ENCODE measurements around the gene S100A9.
"Not testable (repeated sequence)": the region's sequence is repeated elsewhere in the genome, so short reads cannot be mapped to it uniquely, and the experiment has no call there.

The S100A9 gene

DNA sequence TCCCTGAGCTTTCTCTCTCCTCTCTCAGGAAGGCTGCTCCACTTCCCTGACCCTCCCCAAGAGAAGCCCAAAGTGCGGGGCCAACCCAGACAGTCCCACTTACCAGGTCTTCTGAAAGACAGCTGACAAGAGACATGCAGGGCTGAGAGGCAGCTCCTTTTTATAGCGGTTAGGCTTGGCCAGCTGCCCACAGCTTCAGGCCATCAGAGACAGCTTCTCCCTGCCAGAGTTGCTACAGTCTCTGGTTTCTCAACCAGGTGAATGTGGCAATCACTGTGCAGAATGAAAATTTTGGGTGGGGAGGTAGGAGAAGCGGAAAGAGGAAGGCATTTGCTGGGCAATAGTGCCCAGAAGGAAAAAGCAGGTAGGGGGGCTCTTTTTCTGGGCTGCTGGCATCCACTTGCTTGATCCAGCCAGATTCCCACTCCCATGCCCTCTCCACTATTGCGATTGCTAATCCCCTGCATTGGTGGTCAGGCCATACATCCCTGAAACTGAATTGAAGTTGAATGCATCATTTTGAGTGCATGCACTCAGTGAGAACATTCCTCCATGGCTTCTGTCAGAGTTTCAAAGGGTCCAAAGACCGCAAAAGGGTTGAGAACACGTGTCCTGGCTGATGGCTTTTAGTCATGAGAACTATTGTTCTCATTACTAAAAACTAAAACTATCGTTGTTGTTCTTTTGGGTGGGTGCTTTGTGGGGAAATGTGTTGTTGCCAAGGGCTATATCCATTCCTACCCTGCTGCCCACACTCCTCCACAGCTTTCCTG is 33.5 kb downstream of the S100A9 start, which contains the start of gene S100A8:
S100A8 (minus strand) TSS at position 136 of the 773 bp plus-strand sequence. CDS start 538 bp downstream, outside the sequence.
- DNase-seq = no peak

DNA sequence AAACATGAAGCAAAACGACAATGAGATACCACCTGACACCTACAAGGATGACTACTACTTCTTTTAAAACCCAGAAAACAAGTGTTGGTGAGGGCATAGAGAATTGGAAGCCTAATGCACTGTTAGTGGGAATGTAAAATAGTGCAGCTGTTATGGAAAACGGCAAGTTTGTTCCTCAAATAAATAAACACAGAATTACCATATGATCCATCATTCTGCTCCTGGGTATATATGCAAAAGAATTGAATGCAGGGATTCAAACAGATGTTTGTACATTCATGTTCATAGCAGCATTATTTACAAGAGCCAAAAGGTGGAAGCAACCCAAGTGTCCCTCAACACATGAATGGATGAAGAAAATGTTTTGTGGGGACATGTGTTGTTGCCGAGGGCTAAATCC is 34.6 kb downstream of the S100A9 start:
- DNase-seq = no peak

DNA sequence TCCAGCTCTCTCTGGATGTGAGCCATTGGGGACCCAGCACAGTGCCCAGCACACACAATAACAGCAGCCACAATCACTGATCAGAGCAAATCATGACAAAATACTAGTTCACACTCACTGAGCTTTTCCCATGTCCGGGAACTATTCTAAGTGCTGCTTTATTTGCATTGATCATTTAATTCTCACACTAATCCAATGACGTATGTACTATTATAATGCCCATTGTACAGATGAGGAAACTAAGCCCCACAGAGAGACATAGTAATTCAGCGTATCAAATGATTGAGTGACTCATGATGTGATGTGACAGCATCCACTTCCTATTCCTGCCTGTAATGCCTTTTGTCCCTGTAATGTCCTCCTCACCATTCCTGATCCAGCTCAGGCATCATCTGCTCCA is 35.2 kb downstream of the S100A9 start:
- DNase-seq = no peak

DNA sequence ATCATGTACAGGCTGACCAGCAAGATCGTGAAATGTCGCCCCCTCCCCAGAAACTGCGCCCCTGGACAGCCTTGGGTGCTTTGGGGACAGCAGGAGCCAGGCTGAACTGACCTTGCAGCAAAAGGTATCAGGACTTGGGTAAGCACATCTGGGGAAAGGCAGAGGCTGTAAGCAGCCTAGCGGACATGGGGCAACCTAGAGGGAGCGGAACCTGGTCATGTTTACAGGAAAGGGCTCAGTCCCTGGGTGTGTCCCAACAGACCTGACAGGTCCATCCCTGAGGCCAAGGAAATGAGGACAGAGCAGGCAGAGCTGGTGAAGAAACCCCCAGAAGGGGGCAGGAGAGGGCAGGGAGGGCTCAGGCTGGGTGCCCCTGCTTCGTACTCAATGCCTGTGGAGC is 36.3 kb downstream of the S100A9 start:
- no peak for DNase-seq

DNA sequence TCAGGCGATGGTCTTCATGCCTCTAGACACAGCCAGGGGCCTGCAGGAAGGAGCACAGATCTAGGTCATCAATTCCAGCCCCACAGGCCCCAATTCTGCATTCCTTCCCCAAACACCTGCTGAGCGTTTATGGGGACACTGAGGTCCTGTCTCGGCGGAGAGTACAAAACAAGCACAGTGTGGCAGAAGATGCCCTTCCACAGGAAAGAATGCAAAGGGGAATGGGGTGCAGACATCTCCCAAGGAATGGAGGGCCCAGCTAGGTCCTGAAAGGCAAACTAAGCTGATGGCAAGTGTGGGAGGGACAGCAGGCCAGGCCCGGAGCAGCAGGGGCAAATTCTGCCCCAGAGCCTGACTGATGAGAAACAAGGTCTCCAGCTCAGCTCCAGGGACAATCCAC is 36.7 kb downstream of the S100A9 start:
- no peak for DNase-seq

DNA sequence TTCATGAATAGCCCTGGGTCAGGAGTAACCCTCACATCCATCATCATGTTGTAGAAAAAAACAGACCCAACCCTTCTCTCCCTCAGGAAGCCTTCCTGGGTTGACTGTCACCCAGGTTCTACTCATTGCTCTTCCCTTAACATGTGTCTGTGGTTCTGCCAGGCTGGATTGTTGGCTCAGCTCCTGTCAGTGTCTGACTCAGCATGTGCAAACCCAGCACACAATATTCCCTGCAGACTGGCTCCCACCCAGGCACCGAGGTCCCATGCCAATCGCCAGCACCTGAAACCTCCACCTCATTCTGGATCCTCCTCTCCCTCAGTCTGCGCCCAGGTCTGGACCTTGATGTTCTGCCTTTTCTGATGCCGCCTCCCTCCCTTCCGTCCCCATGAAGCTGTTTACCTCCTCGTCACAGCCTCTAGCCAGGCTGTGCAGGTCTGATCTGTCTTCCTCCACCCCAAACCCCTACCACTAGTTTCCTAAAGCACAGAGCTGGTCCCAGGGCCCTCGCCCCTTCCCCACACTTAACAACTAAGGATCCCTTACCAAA is 37.6 kb downstream of the S100A9 start:
- DNase-seq = no peak

DNA sequence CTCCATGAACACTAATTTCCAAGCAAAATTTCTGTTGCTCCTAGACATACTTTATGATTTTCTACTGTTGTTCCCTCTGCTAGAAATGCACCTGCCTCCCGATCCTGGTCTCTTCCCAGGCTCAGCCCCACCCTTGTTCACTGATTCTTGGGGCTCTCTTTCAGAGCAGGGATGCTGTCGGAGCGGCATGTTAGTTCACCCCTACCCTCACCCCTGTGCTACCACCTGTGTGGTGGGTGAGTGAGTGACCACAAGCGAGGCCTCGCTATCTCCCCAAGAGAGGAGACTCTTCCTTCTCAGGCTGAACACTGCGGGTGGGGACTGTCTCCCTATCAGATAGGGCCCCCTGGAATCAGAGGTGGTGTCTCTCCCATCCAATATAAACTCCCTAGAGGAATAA is 38.1 kb downstream of the S100A9 start:
- no peak for DNase-seq

DNA sequence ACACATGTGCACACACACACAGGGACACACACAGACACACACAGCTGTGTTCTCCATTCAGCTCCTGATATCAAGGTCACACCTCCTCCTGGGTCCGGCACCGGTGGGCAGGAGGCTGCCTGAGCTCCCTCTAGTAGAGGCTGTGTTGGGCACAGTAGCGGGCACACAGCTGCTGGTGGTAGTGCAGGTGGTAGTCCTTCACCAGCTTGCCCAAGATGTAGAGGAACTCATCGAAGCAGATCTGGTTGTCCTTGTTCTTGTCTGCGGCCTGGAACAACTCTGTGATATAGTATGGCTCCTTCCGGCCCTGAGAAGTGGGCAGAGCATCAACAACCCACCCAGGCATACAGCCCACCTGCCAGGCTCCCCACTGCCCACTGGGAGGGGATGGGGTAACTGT is 38.8 kb downstream of the S100A9 start:
- no peak for DNase-seq

DNA sequence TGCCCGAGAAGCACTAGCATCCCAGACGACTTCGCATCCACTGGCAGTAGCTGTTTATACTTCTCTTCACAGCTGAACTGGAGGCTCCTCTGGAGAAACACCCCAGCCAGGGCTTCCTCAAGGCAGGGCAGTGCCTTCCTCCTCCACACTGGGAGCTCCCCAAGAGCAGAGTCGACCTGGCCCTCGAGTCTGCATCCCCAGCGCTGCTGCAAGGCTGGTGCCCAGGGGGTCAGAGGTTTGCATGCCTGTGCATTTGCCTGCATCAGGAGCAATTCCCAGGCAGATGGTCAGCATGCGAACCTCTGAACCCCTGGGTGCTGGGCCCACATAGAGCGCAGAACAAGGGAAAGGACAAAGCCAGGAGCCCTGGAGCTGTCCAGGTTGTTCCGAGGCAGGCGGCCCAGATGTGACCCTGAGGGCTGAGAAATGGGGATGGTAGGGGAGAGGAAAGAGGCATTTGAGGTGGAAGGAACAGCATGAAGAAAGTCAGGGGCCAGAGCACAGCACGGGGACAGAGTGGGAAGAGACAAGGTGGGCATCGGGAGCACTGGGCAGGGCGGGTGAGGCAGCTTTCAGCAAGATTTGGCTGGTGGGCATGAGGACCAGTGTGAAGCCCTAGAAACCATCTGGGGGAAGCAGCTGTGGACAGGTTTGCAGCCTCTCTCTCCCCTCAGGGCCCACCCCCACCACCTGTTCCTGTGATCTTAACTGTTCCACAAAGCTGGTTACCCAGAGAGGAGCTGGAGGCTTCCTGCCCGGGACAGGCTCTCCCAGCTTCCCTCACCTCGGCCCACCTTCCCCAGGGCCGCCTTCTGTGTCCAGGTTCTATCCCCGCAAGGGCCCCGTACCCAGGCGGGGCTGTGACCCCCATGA is 39.6 kb downstream of the S100A9 start:
- DNase-seq = no peak

DNA sequence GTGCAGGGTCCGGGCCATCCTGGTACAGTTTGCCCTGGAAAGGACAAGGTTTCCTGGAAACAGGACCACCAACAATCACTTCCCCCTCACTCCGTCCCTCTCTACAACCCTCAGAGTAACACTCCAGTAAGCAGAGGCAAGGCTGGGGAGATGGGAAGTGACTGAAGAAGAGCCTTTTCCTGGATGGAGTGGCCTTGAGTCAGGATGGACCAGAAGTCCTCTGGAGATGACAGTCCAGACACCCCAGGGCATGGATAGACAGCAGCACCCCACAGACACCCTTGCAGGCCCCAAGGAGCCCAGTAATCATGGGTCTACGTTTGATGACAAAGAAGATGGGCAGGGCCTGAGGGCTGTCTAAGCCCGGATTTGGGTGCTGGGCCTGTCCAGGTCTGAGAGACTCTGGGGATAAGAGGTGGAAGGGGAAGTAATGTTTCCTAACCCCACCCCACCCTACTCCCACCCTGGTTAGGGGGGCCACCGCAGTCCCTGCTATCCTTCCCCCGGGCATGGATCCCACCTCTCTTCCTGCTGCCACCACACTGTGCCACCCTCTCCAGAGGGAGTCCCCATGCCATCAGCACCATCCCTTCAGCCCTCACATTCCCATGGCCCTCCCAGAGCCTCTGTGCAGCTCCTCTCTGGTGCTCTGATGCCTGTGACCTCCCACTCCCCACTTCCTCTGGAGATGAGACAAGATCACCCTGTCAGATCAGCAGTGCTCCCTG is 40.4 kb downstream of the S100A9 start:
- no peak for DNase-seq

DNA sequence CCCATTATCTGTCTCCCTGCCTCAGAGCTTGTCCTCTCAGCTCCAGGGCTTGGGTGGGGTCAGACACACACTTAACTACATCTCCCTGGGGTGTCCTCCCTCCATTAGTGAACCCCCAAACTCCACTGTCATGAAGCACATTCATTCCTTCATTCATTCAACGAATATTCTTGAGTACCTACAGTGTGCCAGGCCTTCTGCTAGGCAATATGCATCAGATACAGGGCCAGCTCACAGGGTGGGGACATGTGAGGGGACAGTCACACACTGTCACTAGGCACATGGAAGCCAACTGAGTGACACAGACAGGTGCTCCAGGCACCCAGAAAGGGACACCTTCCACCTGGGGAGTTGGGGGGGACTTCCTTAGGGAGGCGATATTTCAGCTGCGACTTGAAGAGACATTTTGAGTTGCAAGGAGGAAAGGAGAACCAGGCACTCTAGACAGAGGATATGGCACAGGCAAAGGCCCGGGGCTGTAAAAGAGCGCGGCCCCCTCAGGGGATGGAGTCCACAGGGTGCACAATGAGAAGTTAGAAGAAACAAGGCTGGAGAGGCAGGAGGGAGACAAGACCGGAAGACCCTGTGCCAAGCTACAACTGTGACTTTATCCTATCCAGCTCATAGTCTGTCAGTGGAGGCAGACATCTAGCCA is 41.9 kb downstream of the S100A9 start:
- no peak for DNase-seq

DNA sequence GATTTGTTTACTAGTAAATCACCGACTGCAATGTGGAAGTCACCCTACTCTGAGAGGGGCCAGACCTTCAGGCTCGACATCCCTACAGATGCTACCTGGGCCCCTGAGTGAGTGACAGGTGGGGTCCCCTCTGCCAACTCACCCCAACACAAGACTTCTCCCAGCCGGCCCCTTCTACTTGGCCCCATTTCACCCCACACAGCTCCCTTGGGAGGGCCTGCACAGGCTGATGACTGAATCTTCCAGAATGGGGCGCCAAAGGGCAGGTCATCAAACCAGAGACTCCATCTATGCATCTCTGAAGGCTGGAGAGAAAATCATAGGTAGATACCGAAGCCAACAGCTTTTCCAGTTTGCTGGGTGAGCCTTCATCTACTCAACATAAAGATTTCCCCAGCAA is 42.6 kb downstream of the S100A9 start:
- no peak for DNase-seq

DNA sequence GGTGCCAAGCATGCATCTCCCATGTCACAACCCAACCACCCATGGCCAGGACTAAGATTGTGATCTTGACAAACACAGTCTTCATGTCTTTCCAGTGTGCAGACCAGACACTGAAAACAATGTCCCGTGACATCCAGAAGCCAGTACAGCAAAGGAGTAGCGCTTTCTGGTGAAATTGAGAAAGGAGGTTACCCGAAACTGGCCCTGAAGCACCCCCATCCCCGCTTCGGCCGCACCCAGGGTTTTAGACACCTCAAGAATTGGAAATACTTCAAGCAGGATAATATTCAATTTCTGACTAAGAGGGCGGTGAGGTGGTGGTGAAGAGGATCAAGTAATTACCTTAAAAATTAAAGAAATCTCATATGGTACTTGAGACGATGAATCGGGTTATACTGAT is 43.8 kb downstream of the S100A9 start:
- DNase-seq = no peak

DNA sequence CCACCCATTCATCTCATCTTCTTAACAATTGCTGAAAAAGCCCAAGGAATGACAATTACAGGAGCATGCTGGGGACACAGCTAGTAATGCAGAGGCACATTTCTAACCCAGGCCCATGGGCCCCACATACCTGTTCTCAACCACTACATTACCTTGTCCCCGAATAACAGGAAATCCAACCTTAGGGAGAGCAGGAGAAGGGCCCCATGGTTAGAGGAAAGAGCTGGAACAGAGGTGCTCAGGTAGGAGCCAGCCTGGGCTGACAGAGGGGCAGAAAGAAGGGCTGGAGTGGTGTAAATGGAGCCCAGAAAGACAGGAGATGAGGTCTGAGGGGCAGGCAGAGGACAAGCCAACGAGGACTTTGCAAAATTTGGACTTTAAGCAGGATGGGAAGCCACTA is 44.6 kb downstream of the S100A9 start:
- DNase-seq = no peak

DNA sequence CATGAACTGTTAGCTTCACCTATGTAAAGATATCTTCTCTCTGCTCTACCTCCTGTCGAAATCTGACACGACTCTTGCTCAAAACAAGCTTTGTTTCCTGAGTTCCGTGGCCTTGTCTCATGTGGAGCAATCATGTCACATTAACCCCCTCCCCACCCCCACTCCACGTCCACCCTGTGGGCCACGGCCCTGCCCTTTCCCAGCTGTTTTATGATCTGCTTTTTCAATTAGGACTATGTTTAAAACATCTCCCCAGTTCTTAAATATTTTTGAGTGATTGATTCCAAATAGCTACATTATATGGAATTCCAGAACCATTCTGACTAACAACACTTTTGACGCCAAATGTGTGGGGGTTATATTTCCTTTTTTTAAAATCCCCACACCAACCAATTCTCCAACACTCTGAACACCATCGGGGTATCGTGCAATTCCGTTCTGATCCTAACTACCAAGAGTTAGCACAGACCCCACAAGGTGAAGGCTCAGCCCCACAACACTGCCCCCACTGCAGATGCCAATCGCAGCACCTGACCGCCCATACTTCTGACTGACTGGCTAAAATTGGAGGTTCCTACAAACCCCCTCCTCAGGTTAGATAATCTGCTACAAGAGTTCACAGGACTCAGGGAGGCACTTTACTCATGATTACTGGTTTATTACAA is 45.9 kb downstream of the S100A9 start:
- no peak for DNase-seq

DNA sequence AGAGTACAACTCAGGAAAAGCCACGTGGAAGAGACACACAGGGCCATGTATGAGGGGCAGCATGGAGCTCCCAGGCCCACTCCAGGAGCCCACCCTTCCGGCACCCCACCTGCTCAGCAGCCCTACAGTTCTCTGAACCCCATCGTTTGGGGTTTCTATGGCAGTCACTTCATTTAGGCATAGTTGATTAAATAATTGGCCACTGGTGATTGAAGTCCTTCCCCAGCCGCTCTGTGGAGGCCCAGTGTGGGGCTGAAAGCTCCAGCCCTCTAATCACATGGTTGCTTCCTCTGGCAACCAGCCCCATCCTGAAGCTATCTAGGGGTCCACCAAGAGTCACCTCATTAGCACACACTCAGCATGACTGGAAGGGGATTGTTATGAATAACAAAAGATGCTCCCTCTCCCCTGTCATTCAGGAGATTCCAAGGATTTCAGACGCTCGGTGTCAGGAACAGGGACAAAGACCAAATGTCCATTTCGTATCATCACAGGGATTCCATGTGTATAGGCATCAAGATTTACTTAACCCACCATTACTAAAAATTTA is 46.5 kb downstream of the S100A9 start:
- no peak for DNase-seq

DNA sequence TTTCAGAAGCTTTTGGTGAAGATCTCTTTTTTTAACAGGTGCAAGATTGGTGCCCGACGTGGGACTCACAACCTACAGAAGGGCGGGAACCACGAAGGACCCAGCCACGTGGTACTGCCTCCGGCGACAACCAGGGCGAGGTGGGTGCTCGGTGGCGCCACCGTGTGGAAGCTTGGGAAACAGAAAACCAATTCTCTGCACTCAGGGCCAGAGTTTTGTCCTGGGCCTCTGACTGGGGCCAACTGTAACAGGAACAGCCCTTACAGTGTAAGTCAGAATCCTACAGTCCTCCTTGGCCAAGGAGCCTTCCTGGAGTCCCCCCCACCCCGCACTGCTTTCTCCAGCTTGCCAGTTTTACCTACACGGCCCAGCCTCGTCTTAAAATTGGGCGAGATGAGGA is 47.1 kb downstream of the S100A9 start:
- DNase-seq = peak; percentile 57

DNA sequence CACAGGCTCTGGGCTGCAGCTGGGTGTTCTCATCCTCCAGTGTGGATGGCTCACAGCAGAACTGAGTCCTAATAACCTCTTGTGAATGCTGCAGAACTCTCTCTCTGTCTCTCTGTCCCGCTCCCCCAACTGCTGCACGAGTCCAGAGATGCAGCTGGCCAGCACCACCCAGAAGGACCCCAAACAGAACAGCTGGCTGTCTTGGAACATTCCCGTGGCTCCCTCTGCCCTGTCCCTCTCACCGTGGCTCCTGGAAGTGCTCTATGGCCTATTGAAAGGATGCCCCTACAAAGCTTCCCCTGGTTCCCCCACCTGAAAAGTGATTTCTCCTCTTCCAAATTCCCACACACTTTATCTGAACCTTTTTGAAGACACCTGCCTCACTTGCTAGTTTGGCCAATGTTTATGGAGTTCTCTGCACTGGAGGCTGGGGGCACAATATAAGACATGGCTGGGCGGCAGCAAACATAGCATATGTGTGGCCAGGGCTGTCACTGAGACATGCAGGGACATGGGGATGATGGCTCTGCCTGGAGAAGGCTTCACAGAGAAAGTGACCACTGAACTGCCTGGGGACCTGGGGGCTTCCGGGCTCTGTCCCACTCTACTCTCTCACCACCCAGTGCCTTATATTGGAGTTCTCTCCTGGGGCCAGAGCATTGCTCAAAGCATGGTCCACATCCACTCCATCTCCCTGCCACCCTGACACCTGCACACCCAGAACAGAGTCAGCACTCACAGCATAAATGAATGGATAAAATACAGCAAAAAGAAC is 48.4 kb downstream of the S100A9 start:
- not testable (repeated sequence) for DNase-seq

DNA sequence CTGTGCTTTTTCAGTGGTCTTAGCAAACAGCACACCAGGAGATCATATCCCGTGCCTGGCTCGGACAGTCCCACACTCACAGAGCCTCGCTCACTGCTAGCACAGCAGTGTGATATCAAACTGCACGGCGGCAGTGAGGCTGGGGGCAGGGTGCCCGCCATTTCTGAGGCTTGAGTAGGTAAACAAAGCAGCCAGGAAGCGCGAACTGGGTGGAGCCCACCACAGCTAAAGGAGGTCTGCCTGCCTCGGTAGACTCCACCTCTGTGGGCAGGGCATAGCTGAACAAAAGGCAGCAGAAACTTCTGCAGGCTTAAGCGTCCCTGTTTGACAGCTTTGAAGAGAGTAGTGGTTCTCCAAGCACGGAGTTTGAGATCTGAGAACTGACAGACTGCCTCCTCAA is 49.6 kb downstream of the S100A9 start:
- DNase-seq = not testable (repeated sequence)

All from activated naive CD4-positive, alpha-beta T cell treated with anti-CD3 and anti-CD28 coated beads, Interleukin-2, amount 50 U/mL, for 16 hours (primary cell).